Measurements from ENCODE around the gene CRYL1. TPM values are rescaled to one million over a fixed set of nuclear protein-coding genes. Genes with fewer than 3 reads are reported as not detected.

Gene CRYL1
- total RNA-seq, 1 donor from 2014 or later, result 24.9 TPM

- H3K9me3 ChIP-seq, result no peaks in the 10 kb centered on the region
- H3K27ac ChIP-seq, result no peak overlapping the region
- DNase-seq (no peak), ATAC-seq (no peak)
- TF ChIP-seq CTCF (IDR thresholded peaks at IDR 0.05), result no peak
- intact Hi-C loops (cut with DNase I), result no loop called here
- no peaks in the 10 kb centered on the region for H3K4me1 ChIP-seq
- H3K36me3 ChIP-seq, result no peaks in the 10 kb centered on the region
- H3K27me3 ChIP-seq (ENCODE audit: low read depth), result no peaks in the 10 kb centered on the region
- H3K4me3 ChIP-seq, result no peak overlapping the region
Measured at GRCh38 chr13:20389696-20390525, 135.7 kb downstream of the CRYL1 start.

GRCh38 chr13:20388184-20388583, 137.5 kb downstream of the CRYL1 start:
- ATAC-seq (no peak), DNase-seq (no peak)
- H3K4me3 ChIP-seq, result no peak overlapping the region
- H3K27me3 ChIP-seq (ENCODE audit: low read depth), result no peaks in the 10 kb centered on the region
- H3K9me3 ChIP-seq, result no peaks in the 10 kb centered on the region
- H3K36me3 ChIP-seq, result no peaks in the 10 kb centered on the region
- H3K4me1 ChIP-seq, result no peaks in the 10 kb centered on the region
- no peak for TF ChIP-seq CTCF (IDR thresholded peaks at IDR 0.05)
- intact Hi-C loops (cut with DNase I), result no loop called here
- no peak overlapping the region for H3K27ac ChIP-seq

GRCh38 chr13:20387441-20387971, 138.2 kb downstream of the CRYL1 start:
- H3K36me3 ChIP-seq, result no peaks in the 10 kb centered on the region
- H3K4me3 ChIP-seq, result no peak overlapping the region
- H3K27ac ChIP-seq, result no peak overlapping the region
- H3K4me1 ChIP-seq, result no peaks in the 10 kb centered on the region
- H3K9me3 ChIP-seq, result no peaks in the 10 kb centered on the region
- intact Hi-C loops (cut with DNase I), result no loop called here
- H3K27me3 ChIP-seq (ENCODE audit: low read depth), result no peaks in the 10 kb centered on the region
- TF ChIP-seq CTCF (IDR thresholded peaks at IDR 0.05), result no peak
- DNase-seq (no peak), ATAC-seq (no peak)

GRCh38 chr13:20387006-20387405, 138.7 kb downstream of the CRYL1 start:
- DNase-seq, result no peak
- Histone ChIP-seq H3K4me3 (no peak overlapping the region), H3K27ac (no peak overlapping the region), H3K36me3 (no peaks in the 10 kb centered on the region), H3K4me1 (no peaks in the 10 kb centered on the region), H3K9me3 (no peaks in the 10 kb centered on the region), H3K27me3 (ENCODE audit: low read depth) (no peaks in the 10 kb centered on the region)
- no peak for TF ChIP-seq CTCF (IDR thresholded peaks at IDR 0.05)
- ATAC-seq, result no peak
- intact Hi-C loops (cut with DNase I), result no loop called here

- TF ChIP-seq CTCF (IDR thresholded peaks at IDR 0.05), result no peak
- Histone ChIP-seq H3K36me3 (no peaks in the 10 kb centered on the region), H3K4me3 (no peak overlapping the region), H3K27me3 (ENCODE audit: low read depth) (peaks cover 3% of the 10 kb centered on the region), H3K9me3 (no peaks in the 10 kb centered on the region), H3K27ac (no peak overlapping the region), H3K4me1 (no peaks in the 10 kb centered on the region)
- DNase-seq (no peak), ATAC-seq (no peak)
- intact Hi-C loops (cut with DNase I), result no loop called here
Measured at GRCh38 chr13:20383058-20383457, 142.6 kb downstream of the CRYL1 start.

Data from lower lobe of right lung (tissue), 2 donors.